NCI-H2171 treated with DMSO at 0.1 percent for 48 hours (cell line): ENCODE results near the gene SRPX2.
A peak's percentile ranks its signal among the peaks of the same experiment; 100 is the strongest.
"Not testable (repeated sequence)": the region's sequence is repeated elsewhere in the genome, so short reads cannot be mapped to it uniquely, and the experiment has no call there.

ENCODE experiments used
- DNase-seq: peaks from one replicate; lab custom pipeline; 2025; lab: John Stamatoyannopoulos, UW

Gene SRPX2

GRCh38 chrX:100700809-100701208 lies 56.8 kb downstream of the SRPX2 start:
- DNase-seq = peak; percentile 7

- DNase-seq = no peak
These were observed 60.7 kb downstream of the SRPX2 start for GRCh38 chrX:100704581-100705203.

GRCh38 chrX:100710816-100711215 lies 66.8 kb downstream of the SRPX2 start:
- DNase-seq = no peak

- DNase-seq = peak; percentile 94
These were observed 73.4 kb downstream of the SRPX2 start for GRCh38 chrX:100717363-100717762.

- DNase-seq = no peak
These were observed 75.1 kb downstream of the SRPX2 start for GRCh38 chrX:100719139-100719538.

GRCh38 chrX:100720301-100720700 lies 76.3 kb downstream of the SRPX2 start:
- DNase-seq = peak; percentile 80

- no peak for DNase-seq
These were observed 77.3 kb downstream of the SRPX2 start for GRCh38 chrX:100721328-100721727.

- DNase-seq = not testable (repeated sequence)
These were observed 80.0 kb downstream of the SRPX2 start for GRCh38 chrX:100724006-100724405.
